Activated CD4-positive, alpha-beta memory T cell treated with anti-CD3 and anti-CD28 coated beads, Interleukin-2, amount 10 ng/mL, durations not matched to agents 7 days and 5 days (primary cell): ENCODE data around the gene DMRTB1. TPM values are rescaled to one million over a fixed set of nuclear protein-coding genes. Genes with fewer than 3 reads are reported as not detected.
A peak's percentile ranks its signal among the peaks of the same experiment; 100 is the strongest.

Experiments
- CTCF ChIA-PET: fragments of 350-600 bp; sonication (Branson Sonifier 250); formaldehyde crosslinking; loops from one replicate; lab custom pipeline; 2021; ENCODE audit warnings: antibody characterized with exemption, inconsistent platforms; lab: Charles Lee
- POLR2A ChIA-PET: fragments of 350-600 bp; sonication (Branson Sonifier 250); formaldehyde crosslinking; loops from one replicate; lab custom pipeline; 2021; ENCODE audit warnings: antibody characterized with exemption; lab: Charles Lee
- DNase-seq: peaks from one replicate; pipeline ENCODE4 v3.0.0-alpha.2; 2020
- H3K27ac Mint-ChIP-seq: one replicate; pipeline ENCODE4 v1.8.0; 2021; ENCODE audit warnings: mild to moderate bottlenecking, mixed read lengths
- H3K27me3 Mint-ChIP-seq: one replicate; pipeline ENCODE4 v1.8.0; 2021; ENCODE audit warnings: mixed read lengths
- H3K36me3 Mint-ChIP-seq: one replicate; pipeline ENCODE4 v1.8.0; 2021; ENCODE audit warnings: low read depth, mixed read lengths
- H3K4me1 Mint-ChIP-seq: one replicate; pipeline ENCODE4 v1.8.0; 2021; ENCODE audit warnings: mixed read lengths
- H3K4me3 Mint-ChIP-seq: one replicate; pipeline ENCODE4 v1.8.0; 2021; ENCODE audit warnings: mild to moderate bottlenecking, mixed read lengths
- H3K9me3 Mint-ChIP-seq: one replicate; pipeline ENCODE4 v1.8.0; 2021; ENCODE audit warnings: mixed read lengths
- total RNA-seq, 2 experiments: library from RNA; stranded (reverse); gene quantifications; one replicate each; pipeline ENCODE4 v1.2.3, GENCODE V29; 2021

Gene DMRTB1
- total RNA-seq, result not detected

GRCh38 chr1:53459321-53460175, at the start of gene DMRTB1:
DMRTB1 (plus strand) TSS chr1:53459399; CDS start chr1:53459454, 55 bp downstream.
- Mint-ChIP-seq H3K9me3 (no peaks in the 10 kb centered on the region), H3K4me1 (no peaks in the 10 kb centered on the region), H3K27me3 (peaks cover 6% of the 10 kb centered on the region), H3K36me3 (no peaks in the 10 kb centered on the region), H3K27ac (no peak within 1 kb of the TSS), H3K4me3 (no peak within 1 kb of the TSS)
- ChIA-PET CTCF (no interaction called here), POLR2A (no interaction called here)
- DNase-seq, result no peak

DNA sequence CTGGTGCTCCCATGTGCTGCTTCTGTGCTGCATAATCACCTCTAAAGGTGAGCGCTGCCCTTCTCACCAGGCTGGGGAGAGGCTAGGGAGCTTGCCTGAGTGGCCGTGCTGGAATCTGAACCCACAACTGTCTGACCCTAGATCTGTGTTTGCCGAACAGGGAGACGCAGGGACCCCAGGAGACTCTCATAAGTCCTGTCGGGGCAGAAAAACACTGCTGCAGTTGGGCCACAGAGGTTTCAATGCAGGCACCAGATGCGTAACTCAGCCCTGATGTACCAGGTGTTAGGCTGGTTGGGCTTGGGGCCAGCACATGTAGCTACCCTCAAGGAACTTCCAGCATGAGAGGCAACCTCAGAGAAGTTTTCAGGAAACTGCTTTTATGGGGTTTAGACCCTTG, 49.5 kb upstream of the DMRTB1 start:
- Mint-ChIP-seq H3K36me3 (no peaks in the 10 kb centered on the region), H3K27me3 (no peaks in the 10 kb centered on the region), H3K4me1 (peaks cover 47% of the 10 kb centered on the region), H3K9me3 (no peaks in the 10 kb centered on the region), H3K27ac (no peak overlapping the region), H3K4me3 (no peak overlapping the region)
- POLR2A ChIA-PET, result no interaction called here
- peak; percentile 15 for DNase-seq
- CTCF ChIA-PET, result interaction anchor here (1.2 to 1.9 kb wide), 2 partner anchors 16 to 131 kb away, joined by 4 to 5 read pairs; no protein-coding TSS in a partner anchor

GRCh38 chr1:53410100-53410541, 49.1 kb upstream of the DMRTB1 start:
- peak; percentile 17 for DNase-seq

GRCh38 chr1:53410701-53411100, 48.5 kb upstream of the DMRTB1 start:
- peak overlapping the region; percentile 42 for H3K27ac Mint-ChIP-seq
- no peaks in the 10 kb centered on the region for H3K36me3 Mint-ChIP-seq
- no peak overlapping the region for H3K4me3 Mint-ChIP-seq
- H3K9me3 Mint-ChIP-seq, result no peaks in the 10 kb centered on the region
- no peak for DNase-seq
- H3K4me1 Mint-ChIP-seq, result peaks cover 52% of the 10 kb centered on the region
- H3K27me3 Mint-ChIP-seq, result no peaks in the 10 kb centered on the region
- ChIA-PET POLR2A (no interaction called here), CTCF (interaction anchor here (1.9 kb wide), 1 partner anchor 17 kb away, joined by 4 read pairs; no protein-coding TSS in a partner anchor)

More at GRCh38 chr1:53410100-53410541, 49.1 kb upstream of the DMRTB1 start:
- no peaks in the 10 kb centered on the region for H3K9me3 Mint-ChIP-seq
- H3K27me3 Mint-ChIP-seq, result no peaks in the 10 kb centered on the region
- ChIA-PET CTCF (interaction anchor here (1.9 kb wide), 1 partner anchor 17 kb away, joined by 4 read pairs; no protein-coding TSS in a partner anchor), POLR2A (no interaction called here)
- no peaks in the 10 kb centered on the region for H3K36me3 Mint-ChIP-seq
- peaks cover 50% of the 10 kb centered on the region for H3K4me1 Mint-ChIP-seq
- no peak overlapping the region for H3K4me3 Mint-ChIP-seq
- H3K27ac Mint-ChIP-seq, result no peak overlapping the region

DNA sequence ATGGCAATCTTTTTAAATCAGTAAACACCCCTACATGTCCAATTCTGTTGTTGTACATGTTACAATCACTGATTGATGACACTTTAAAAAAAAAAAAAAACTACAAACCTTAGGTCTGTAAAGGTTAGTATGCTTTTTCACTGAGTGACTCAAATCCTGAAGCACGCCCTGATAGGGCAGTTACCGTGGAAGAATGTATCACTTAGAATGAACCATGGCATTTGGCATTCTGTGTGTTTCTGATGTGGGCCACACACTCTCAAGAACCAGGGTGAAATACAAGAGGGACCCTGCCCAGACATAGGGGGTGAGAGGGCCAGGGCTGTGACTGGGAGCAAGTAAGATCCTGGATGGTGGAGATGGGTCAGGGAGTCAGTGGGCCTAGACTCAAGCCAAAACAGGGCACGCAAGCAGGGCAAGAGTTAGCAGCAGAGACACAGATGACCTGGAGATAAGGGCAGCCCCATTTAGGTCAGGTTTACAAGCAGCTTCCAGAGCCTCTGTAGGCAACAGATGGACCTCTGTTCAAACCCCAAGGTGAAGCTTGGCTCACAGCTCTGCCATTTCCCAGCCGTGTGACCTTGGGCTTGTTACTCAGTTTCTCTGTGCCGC, 47.6 kb upstream of the DMRTB1 start:
- Mint-ChIP-seq H3K27me3 (no peaks in the 10 kb centered on the region), H3K4me3 (no peak overlapping the region), H3K36me3 (no peaks in the 10 kb centered on the region), H3K4me1 (peaks cover 54% of the 10 kb centered on the region), H3K27ac (peak overlapping the region; percentile 99), H3K9me3 (no peaks in the 10 kb centered on the region)
- no peak for DNase-seq
- ChIA-PET CTCF (no interaction called here), POLR2A (interaction anchor here (2.0 to 3.2 kb wide), 2 partner anchors 43 to 86 kb away, joined by 10 to 42 read pairs; partner anchors contain the start of gene LRP8)

GRCh38 chr1:53412285-53413174, 46.7 kb upstream of the DMRTB1 start:
- POLR2A ChIA-PET, result interaction anchor here (0.7 to 3.2 kb wide), 8 partner anchors 9 to 533 kb away, joined by 3 to 42 read pairs (median 5); partner anchors contain the start of genes IFT25 and LRP8
- Mint-ChIP-seq H3K9me3 (no peaks in the 10 kb centered on the region), H3K36me3 (no peaks in the 10 kb centered on the region), H3K4me3 (no peak overlapping the region), H3K27me3 (no peaks in the 10 kb centered on the region), H3K4me1 (peaks cover 54% of the 10 kb centered on the region), H3K27ac (peak overlapping the region; percentile 99)
- CTCF ChIA-PET, result interaction anchor here (0.8 to 3.3 kb wide), 7 partner anchors 9 to 134 kb away, joined by 3 to 21 read pairs (median 5); no protein-coding TSS in a partner anchor
- DNase-seq, result no peak

GRCh38 chr1:53413175-53414001, 45.8 kb upstream of the DMRTB1 start:
- DNase-seq, result peak; percentile 78
- POLR2A ChIA-PET, result interaction anchor here (0.7 to 3.2 kb wide), 12 partner anchors 9 to 532 kb away, joined by 3 to 42 read pairs (median 4); partner anchors contain the start of genes IFT25 and LRP8
- Mint-ChIP-seq H3K4me3 (peak overlapping the region; percentile 21), H3K9me3 (no peaks in the 10 kb centered on the region), H3K36me3 (no peaks in the 10 kb centered on the region), H3K27me3 (no peaks in the 10 kb centered on the region), H3K27ac (peak overlapping the region; percentile 99), H3K4me1 (peaks cover 54% of the 10 kb centered on the region)
- CTCF ChIA-PET, result interaction anchor here (0.8 to 3.3 kb wide), 10 partner anchors 10 to 135 kb away, joined by 3 to 21 read pairs (median 4); no protein-coding TSS in a partner anchor

DNA sequence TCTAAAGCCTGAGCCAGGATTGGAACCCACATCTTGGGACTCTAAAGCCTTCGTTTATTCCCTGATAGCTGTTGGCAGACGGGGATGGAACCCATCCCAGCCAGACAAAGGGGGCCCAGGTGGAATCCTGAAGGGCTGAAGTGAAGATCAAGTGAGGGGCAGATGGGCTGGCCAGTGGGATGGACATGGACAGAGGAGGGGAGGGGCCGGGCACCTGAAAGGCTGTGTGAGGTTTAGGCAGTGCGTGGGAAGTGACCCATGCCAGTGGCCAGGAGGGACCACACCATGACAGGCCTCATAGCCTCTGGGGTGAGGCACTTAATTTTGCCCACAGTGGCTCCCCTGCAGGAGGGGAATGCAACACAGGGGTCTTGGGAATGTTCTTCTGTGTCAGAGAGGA, 44.6 kb upstream of the DMRTB1 start:
- H3K9me3 Mint-ChIP-seq, result no peaks in the 10 kb centered on the region
- H3K4me1 Mint-ChIP-seq, result peaks cover 54% of the 10 kb centered on the region
- H3K4me3 Mint-ChIP-seq, result no peak overlapping the region
- H3K27ac Mint-ChIP-seq, result peak overlapping the region; percentile 99
- H3K36me3 Mint-ChIP-seq, result no peaks in the 10 kb centered on the region
- H3K27me3 Mint-ChIP-seq, result peaks cover 4% of the 10 kb centered on the region
- POLR2A ChIA-PET, result interaction anchor here (1.2 to 3.2 kb wide), 3 partner anchors 19 to 122 kb away, joined by 3 to 42 read pairs (median 4); partner anchors contain the start of gene LRP8
- no peak for DNase-seq
- CTCF ChIA-PET, result interaction anchor here (0.9 to 3.3 kb wide), 5 partner anchors 9 to 125 kb away, joined by 3 to 21 read pairs (median 3); no protein-coding TSS in a partner anchor

DNA sequence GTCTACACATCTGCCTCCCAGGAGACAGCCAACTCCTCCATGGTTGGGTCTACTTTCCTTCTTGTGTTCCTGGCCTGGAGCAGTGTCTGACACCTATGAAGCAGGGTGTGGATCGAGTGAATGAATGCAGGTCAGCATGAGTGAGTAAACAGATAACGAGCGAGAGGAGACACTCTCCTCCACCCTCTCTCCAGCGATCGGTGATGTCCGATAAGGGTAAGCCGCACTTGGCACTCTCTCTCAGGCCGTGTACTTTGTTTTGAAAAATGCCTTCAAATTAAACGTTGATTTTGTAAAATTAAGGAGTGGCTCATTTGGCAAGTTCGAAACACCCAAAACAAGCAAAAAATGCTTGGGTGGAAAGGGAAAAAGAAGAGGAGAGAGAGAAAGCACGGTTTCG, 43.8 kb upstream of the DMRTB1 start:
- peak overlapping the region; percentile 21 for H3K27ac Mint-ChIP-seq
- DNase-seq, result no peak
- ChIA-PET POLR2A (no interaction called here), CTCF (interaction anchor here (3.3 kb wide), 1 partner anchor 22 kb away, joined by 21 read pairs; no protein-coding TSS in a partner anchor)
- no peaks in the 10 kb centered on the region for H3K9me3 Mint-ChIP-seq
- no peaks in the 10 kb centered on the region for H3K36me3 Mint-ChIP-seq
- peaks cover 49% of the 10 kb centered on the region for H3K4me1 Mint-ChIP-seq
- peaks cover 6% of the 10 kb centered on the region for H3K27me3 Mint-ChIP-seq
- no peak overlapping the region for H3K4me3 Mint-ChIP-seq

GRCh38 chr1:53416269-53416813, 42.9 kb upstream of the DMRTB1 start:
- Mint-ChIP-seq H3K27me3 (peaks cover 10% of the 10 kb centered on the region), H3K4me1 (peaks cover 40% of the 10 kb centered on the region), H3K36me3 (no peaks in the 10 kb centered on the region), H3K4me3 (no peak overlapping the region), H3K27ac (no peak overlapping the region), H3K9me3 (peaks cover 2% of the 10 kb centered on the region)
- ChIA-PET POLR2A (no interaction called here), CTCF (no interaction called here)
- no peak for DNase-seq

DNA sequence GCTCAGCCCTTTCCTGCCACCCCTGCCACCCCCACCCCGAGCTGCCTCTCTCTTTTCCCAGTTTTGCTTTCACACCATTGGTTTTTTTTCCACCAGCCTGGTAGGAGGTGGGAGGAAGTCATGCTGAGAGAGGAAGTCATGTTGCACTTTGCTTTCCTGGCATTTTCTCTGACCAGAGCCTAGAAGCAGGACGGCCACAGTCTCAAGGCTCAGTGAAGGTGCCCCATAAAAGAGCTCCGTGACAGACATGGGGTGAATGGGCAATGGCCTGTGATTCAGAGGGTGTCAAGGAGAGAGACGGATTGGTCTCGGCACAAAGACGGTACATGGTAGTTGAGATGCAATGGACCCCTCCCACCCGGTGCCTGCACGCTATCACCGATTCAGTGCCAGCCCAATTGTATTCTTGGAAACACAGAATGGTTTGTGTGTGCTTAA, 42.1 kb upstream of the DMRTB1 start:
- Mint-ChIP-seq H3K27ac (no peak overlapping the region), H3K9me3 (peaks cover 4% of the 10 kb centered on the region), H3K4me1 (peaks cover 33% of the 10 kb centered on the region), H3K27me3 (peaks cover 14% of the 10 kb centered on the region), H3K36me3 (no peaks in the 10 kb centered on the region), H3K4me3 (no peak overlapping the region)
- ChIA-PET CTCF (no interaction called here), POLR2A (no interaction called here)
- no peak for DNase-seq
